ENCODE results near the gene MACROD2. TPM values are rescaled to one million over a fixed set of nuclear protein-coding genes. Genes with fewer than 3 reads are reported as not detected.

The MACROD2 gene
- total RNA-seq, 1 experiment from 2014 or later = 0.12 TPM

- Histone ChIP-seq H3K9me3 (replicated peaks) (no peaks in the 10 kb centered on the region), H3K4me3 (no peak overlapping the region), H3K27me3 (no peaks in the 10 kb centered on the region), H3K36me3 (no peaks in the 10 kb centered on the region), H3K27ac (no peak overlapping the region), H3K4me1 (no peaks in the 10 kb centered on the region)
- DNase-seq = no peak
These were observed 692.0 kb downstream of the MACROD2 start for GRCh38 chr20:14687313-14687712.

GRCh38 chr20:14688005-14688404 lies 692.7 kb downstream of the MACROD2 start:
- H3K4me1 ChIP-seq = no peaks in the 10 kb centered on the region
- no peaks in the 10 kb centered on the region for H3K36me3 ChIP-seq
- H3K27ac ChIP-seq = no peak overlapping the region
- DNase-seq = no peak
- H3K9me3 ChIP-seq (replicated peaks) = no peaks in the 10 kb centered on the region
- H3K4me3 ChIP-seq = no peak overlapping the region
- no peaks in the 10 kb centered on the region for H3K27me3 ChIP-seq

GRCh38 chr20:14691994-14692393 lies 696.7 kb downstream of the MACROD2 start:
- no peaks in the 10 kb centered on the region for H3K4me1 ChIP-seq
- no peak overlapping the region for H3K27ac ChIP-seq
- H3K27me3 ChIP-seq = no peaks in the 10 kb centered on the region
- no peaks in the 10 kb centered on the region for H3K9me3 ChIP-seq (replicated peaks)
- no peaks in the 10 kb centered on the region for H3K36me3 ChIP-seq
- DNase-seq = no peak
- H3K4me3 ChIP-seq = no peak overlapping the region

- no peaks in the 10 kb centered on the region for H3K9me3 ChIP-seq (replicated peaks)
- H3K27me3 ChIP-seq = no peaks in the 10 kb centered on the region
- no peak overlapping the region for H3K4me3 ChIP-seq
- H3K36me3 ChIP-seq = no peaks in the 10 kb centered on the region
- DNase-seq = no peak
- H3K27ac ChIP-seq = no peak overlapping the region
- H3K4me1 ChIP-seq = no peaks in the 10 kb centered on the region
These were observed 701.2 kb downstream of the MACROD2 start for GRCh38 chr20:14696478-14696877.

GRCh38 chr20:14696937-14697336 lies 701.6 kb downstream of the MACROD2 start:
- no peak for DNase-seq
- Histone ChIP-seq H3K4me3 (no peak overlapping the region), H3K27ac (no peak overlapping the region), H3K4me1 (no peaks in the 10 kb centered on the region), H3K36me3 (no peaks in the 10 kb centered on the region), H3K27me3 (no peaks in the 10 kb centered on the region), H3K9me3 (replicated peaks) (no peaks in the 10 kb centered on the region)

- no peak overlapping the region for H3K4me3 ChIP-seq
- H3K27me3 ChIP-seq = no peaks in the 10 kb centered on the region
- DNase-seq = no peak
- no peaks in the 10 kb centered on the region for H3K36me3 ChIP-seq
- no peak overlapping the region for H3K27ac ChIP-seq
- H3K4me1 ChIP-seq = no peaks in the 10 kb centered on the region
- H3K9me3 ChIP-seq (replicated peaks) = no peaks in the 10 kb centered on the region
These were observed 702.8 kb downstream of the MACROD2 start for GRCh38 chr20:14698125-14698524.

- Histone ChIP-seq H3K36me3 (no peaks in the 10 kb centered on the region), H3K27me3 (no peaks in the 10 kb centered on the region), H3K9me3 (replicated peaks) (no peaks in the 10 kb centered on the region), H3K4me3 (no peak overlapping the region), H3K27ac (no peak overlapping the region), H3K4me1 (no peaks in the 10 kb centered on the region)
- no peak for DNase-seq
These were observed 703.5 kb downstream of the MACROD2 start for GRCh38 chr20:14698605-14699373.

GRCh38 chr20:14700639-14700960 lies 705.3 kb downstream of the MACROD2 start:
- H3K36me3 ChIP-seq = no peaks in the 10 kb centered on the region
- no peaks in the 10 kb centered on the region for H3K27me3 ChIP-seq
- no peaks in the 10 kb centered on the region for H3K9me3 ChIP-seq (replicated peaks)
- H3K27ac ChIP-seq = no peak overlapping the region
- no peaks in the 10 kb centered on the region for H3K4me1 ChIP-seq
- no peak for DNase-seq
- no peak overlapping the region for H3K4me3 ChIP-seq

GRCh38 chr20:14701326-14701725 lies 706.0 kb downstream of the MACROD2 start:
- Histone ChIP-seq H3K36me3 (no peaks in the 10 kb centered on the region), H3K27ac (no peak overlapping the region), H3K27me3 (no peaks in the 10 kb centered on the region), H3K4me3 (no peak overlapping the region), H3K4me1 (no peaks in the 10 kb centered on the region), H3K9me3 (replicated peaks) (no peaks in the 10 kb centered on the region)
- no peak for DNase-seq

GRCh38 chr20:14706555-14706954 lies 711.2 kb downstream of the MACROD2 start:
- Histone ChIP-seq H3K27ac (no peak overlapping the region), H3K27me3 (no peaks in the 10 kb centered on the region), H3K36me3 (no peaks in the 10 kb centered on the region), H3K4me1 (no peaks in the 10 kb centered on the region), H3K9me3 (replicated peaks) (no peaks in the 10 kb centered on the region), H3K4me3 (no peak overlapping the region)
- no peak for DNase-seq

- peaks cover under 1% of the 10 kb centered on the region; the same call in 1 of the 2 replicates for H3K4me1 ChIP-seq
These were observed 711.8 kb downstream of the MACROD2 start for GRCh38 chr20:14707026-14707680.

GRCh38 chr20:14707865-14708596 lies 712.7 kb downstream of the MACROD2 start:
- Histone ChIP-seq H3K9me3 (replicated peaks) (no peaks in the 10 kb centered on the region), H3K36me3 (no peaks in the 10 kb centered on the region), H3K4me1 (peaks cover 6% of the 10 kb centered on the region), H3K27ac (no peak overlapping the region), H3K4me3 (no peak overlapping the region), H3K27me3 (no peaks in the 10 kb centered on the region)
- DNase-seq = no peak

More at GRCh38 chr20:14707026-14707680, 711.8 kb downstream of the MACROD2 start:
- no peaks in the 10 kb centered on the region for H3K27me3 ChIP-seq
- H3K27ac ChIP-seq = no peak overlapping the region
- no peaks in the 10 kb centered on the region for H3K36me3 ChIP-seq
- DNase-seq = no peak
- H3K9me3 ChIP-seq (replicated peaks) = no peaks in the 10 kb centered on the region
- H3K4me3 ChIP-seq = no peak overlapping the region

GRCh38 chr20:14709439-14709838 lies 714.1 kb downstream of the MACROD2 start:
- Histone ChIP-seq H3K27ac (no peak overlapping the region), H3K9me3 (replicated peaks) (no peaks in the 10 kb centered on the region), H3K27me3 (no peaks in the 10 kb centered on the region), H3K4me1 (peaks cover 7% of the 10 kb centered on the region), H3K4me3 (no peak overlapping the region), H3K36me3 (no peaks in the 10 kb centered on the region)
- DNase-seq = no peak

- no peak for DNase-seq
- H3K9me3 ChIP-seq (replicated peaks) = no peaks in the 10 kb centered on the region
- H3K4me3 ChIP-seq = no peak overlapping the region
- H3K27me3 ChIP-seq = no peaks in the 10 kb centered on the region
- H3K27ac ChIP-seq = no peak overlapping the region
- H3K4me1 ChIP-seq = peaks cover 7% of the 10 kb centered on the region
- no peaks in the 10 kb centered on the region for H3K36me3 ChIP-seq
These were observed 715.6 kb downstream of the MACROD2 start for GRCh38 chr20:14710951-14711350.

GRCh38 chr20:14711652-14712051 lies 716.3 kb downstream of the MACROD2 start:
- no peak overlapping the region for H3K27ac ChIP-seq
- no peak for DNase-seq
- no peaks in the 10 kb centered on the region for H3K36me3 ChIP-seq
- no peak overlapping the region for H3K4me3 ChIP-seq
- H3K4me1 ChIP-seq = peaks cover 7% of the 10 kb centered on the region
- no peaks in the 10 kb centered on the region for H3K9me3 ChIP-seq (replicated peaks)
- H3K27me3 ChIP-seq = no peaks in the 10 kb centered on the region
